GM12892 (cell line): ENCODE data around the gene SVIL.

Source experiments
- POLR2A ChIP-seq: IDR thresholded peaks from 2 replicates; pipeline ENCODE4 v1.6.1; 2011; ENCODE audit warnings: low read depth, low read length, control low read depth
- POLR2AphosphoS5 ChIP-seq: IDR thresholded peaks from 2 replicates; pipeline ENCODE4 v1.6.1; 2011; ENCODE audit warnings: low read depth, low read length, control low read depth

DNA sequence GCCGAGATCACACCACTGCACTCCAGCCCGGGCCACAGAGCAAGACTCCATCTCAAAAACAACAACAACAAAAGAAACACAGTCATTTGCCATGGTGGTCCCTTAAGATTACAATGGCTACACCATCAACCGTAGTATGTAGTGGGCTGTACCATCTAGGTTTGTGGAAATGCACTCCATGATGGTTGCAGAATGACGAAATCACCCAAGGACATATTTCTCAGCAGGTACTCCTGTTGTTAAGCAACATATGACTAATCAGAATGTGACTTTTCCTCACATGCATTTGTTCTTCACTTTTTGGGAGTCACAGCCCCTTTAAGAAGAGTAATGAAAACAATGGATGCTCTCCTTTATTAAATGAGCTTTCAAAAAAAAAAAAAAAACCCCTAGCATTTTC lies 11.0 kb downstream of the SVIL start:
- TF ChIP-seq POLR2AphosphoS5 = no peak
- no peak for TF ChIP-seq POLR2A
